Left ventricle myocardium inferior (tissue), 1 donor: ENCODE results near the gene UMOD. TPM values are rescaled to one million over a fixed set of nuclear protein-coding genes. Genes with fewer than 3 reads are reported as not detected.

Source experiments
- DNase-seq: peaks from one replicate; pipeline ENCODE4 v3.0.0-alpha.2; 2020
- H3K27ac ChIP-seq: fragments of 200-600 bp; replicated peaks from 2 replicates; pipeline ENCODE4 v1.8.0; 2021
- H3K27me3 ChIP-seq: fragments of 200-600 bp; 2 replicates; pipeline ENCODE4 v1.8.0; 2021; ENCODE audit warnings: low read depth
- H3K36me3 ChIP-seq: fragments of 200-600 bp; 2 replicates; pipeline ENCODE4 v1.8.0; 2021
- H3K4me1 ChIP-seq: fragments of 200-600 bp; 2 replicates; pipeline ENCODE4 v1.8.0; 2021
- H3K4me3 ChIP-seq: fragments of 200-600 bp; 2 replicates; pipeline ENCODE4 v1.8.0; 2021; ENCODE audit warnings: mild to moderate bottlenecking, moderate library complexity
- H3K9me3 ChIP-seq: fragments of 200-600 bp; replicated peaks from 2 replicates; pipeline ENCODE4 v1.8.0; 2021
- intact Hi-C: fragments of 100-400 bp; cut with micrococcal nuclease; formaldehyde crosslinking; loops from one replicate; pipeline ENCODE4 v1.11.0; 2022
- total RNA-seq: library from RNA; stranded (reverse); fragmentation: NEBNext Ultra II Directional; extraction: Animal tissue kit (Norgen Biotek cat#: 25700); gene quantifications from one replicate; pipeline ENCODE4 v1.2.1, GENCODE V29; 2021
- TF ChIP-seq, protein P1 (sequence below): fragments of 200-600 bp; IDR thresholded peaks from 2 replicates; pipeline ENCODE4 v1.8.0; 2021; ENCODE audit warnings: antibody characterized with exemption, mild to moderate bottlenecking, borderline replicate concordance
- donor health status: DM: no; HTN: yes; CAD: no; lungs with severe emphysema.

The UMOD gene
- total RNA-seq, 1 donor from 2014 or later: not detected

DNA sequence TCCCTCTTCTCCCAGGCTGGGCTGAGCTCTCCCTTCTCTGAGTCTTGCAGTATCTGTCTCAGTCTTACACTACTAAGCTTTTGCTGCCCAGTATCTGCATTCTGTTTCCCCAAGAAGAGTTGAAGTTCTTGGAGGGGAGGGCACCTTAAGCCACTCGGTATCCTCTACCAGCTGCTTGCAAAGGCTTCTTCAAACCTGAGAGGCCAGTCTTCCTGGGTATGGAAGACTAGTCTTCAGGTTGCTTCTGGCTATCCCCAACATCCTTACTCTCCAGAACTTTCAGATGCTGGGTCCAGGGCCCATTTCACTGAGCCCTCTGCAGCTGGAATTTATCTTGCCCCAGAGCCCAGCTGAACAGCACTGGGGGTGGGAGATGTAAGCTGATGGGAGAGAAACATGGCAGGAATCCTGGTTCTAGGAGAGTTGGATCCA, 45.3 kb downstream of the UMOD start:
- no peak for DNase-seq
- TF ChIP-seq, protein P1, sequence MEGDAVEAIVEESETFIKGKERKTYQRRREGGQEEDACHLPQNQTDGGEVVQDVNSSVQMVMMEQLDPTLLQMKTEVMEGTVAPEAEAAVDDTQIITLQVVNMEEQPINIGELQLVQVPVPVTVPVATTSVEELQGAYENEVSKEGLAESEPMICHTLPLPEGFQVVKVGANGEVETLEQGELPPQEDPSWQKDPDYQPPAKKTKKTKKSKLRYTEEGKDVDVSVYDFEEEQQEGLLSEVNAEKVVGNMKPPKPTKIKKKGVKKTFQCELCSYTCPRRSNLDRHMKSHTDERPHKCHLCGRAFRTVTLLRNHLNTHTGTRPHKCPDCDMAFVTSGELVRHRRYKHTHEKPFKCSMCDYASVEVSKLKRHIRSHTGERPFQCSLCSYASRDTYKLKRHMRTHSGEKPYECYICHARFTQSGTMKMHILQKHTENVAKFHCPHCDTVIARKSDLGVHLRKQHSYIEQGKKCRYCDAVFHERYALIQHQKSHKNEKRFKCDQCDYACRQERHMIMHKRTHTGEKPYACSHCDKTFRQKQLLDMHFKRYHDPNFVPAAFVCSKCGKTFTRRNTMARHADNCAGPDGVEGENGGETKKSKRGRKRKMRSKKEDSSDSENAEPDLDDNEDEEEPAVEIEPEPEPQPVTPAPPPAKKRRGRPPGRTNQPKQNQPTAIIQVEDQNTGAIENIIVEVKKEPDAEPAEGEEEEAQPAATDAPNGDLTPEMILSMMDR: no peak
- Histone ChIP-seq H3K27me3 (peaks cover 48% of the 10 kb centered on the region), H3K9me3 (no peaks in the 10 kb centered on the region), H3K27ac (no peak overlapping the region), H3K4me1 (no peaks in the 10 kb centered on the region), H3K36me3 (no peaks in the 10 kb centered on the region), H3K4me3 (no peak overlapping the region)
- intact Hi-C loops: no loop called here

DNA sequence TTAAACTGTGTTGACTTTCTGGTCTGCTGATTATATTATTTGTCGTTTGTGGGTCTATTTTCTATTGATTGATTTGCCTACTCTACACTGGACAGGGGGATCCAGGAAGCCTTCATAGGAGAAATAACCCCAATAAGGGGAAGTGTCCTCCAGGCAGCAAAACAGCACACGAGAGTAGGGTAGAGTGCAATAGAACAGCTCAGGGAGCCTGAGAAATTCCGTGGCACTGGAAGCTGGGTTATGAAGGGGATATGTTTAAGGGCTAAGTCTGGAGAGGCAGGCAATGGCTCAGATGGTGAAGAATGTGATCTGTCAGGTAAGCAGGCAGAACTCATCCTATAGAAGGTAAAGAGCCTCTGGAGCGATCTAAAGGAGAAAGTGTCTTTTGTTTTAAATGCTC, 46.1 kb downstream of the UMOD start:
- peaks cover 52% of the 10 kb centered on the region for H3K27me3 ChIP-seq
- TF ChIP-seq, protein P1: no peak
- intact Hi-C loops: no loop called here

DNA sequence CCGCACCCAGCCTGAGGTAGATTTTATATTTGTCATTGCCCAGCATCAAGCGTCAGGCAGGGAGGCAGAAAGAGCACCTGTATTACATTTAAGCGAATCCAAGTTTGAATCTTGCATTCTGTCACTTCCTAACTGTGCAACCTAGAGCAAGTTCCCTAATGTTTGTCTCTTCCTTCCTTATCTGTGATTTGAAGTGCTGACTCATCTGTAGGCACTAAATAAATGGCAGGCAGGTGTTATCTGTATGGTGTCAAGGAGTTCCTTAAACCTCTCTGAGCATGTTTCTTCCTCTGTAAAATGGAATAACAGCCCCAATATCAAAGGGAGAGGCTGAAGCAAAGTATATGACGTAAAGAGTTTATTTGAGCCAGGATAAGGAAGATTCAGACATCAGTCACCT, 49.5 kb downstream of the UMOD start:
- DNase-seq: no peak
- H3K36me3 ChIP-seq: no peaks in the 10 kb centered on the region
- H3K27ac ChIP-seq: no peak overlapping the region
- H3K4me1 ChIP-seq: no peaks in the 10 kb centered on the region
- TF ChIP-seq, protein P1: no peak
- H3K4me3 ChIP-seq: no peak overlapping the region
- H3K27me3 ChIP-seq: peaks cover 70% of the 10 kb centered on the region
- no peaks in the 10 kb centered on the region for H3K9me3 ChIP-seq
- intact Hi-C loops: no loop called here

More for the DNA sequence above, 46.1 kb downstream of the UMOD start:
- Histone ChIP-seq H3K27ac (no peak overlapping the region), H3K9me3 (no peaks in the 10 kb centered on the region), H3K4me3 (no peak overlapping the region), H3K36me3 (no peaks in the 10 kb centered on the region), H3K4me1 (no peaks in the 10 kb centered on the region)
- no peak for DNase-seq

DNA sequence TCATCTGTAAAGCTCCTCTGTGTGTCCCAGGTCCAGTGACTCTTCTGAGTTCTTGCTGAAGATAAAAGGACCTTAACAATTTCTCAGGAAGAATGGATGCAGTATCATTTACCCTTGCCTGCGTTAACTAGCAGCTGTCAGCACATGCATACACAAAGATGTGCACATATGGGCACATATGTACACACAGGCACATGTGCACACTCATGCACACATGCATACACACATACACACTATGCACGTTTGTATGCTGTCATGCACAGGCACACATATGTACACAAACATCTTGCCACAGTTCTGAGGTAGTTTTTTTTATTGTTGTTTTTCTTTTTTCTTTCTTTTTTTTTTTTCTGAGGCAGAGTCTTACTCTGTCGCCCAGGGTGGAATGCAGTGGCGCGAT, 50.1 kb downstream of the UMOD start:
- H3K36me3 ChIP-seq: no peaks in the 10 kb centered on the region
- DNase-seq: no peak
- H3K27me3 ChIP-seq: peaks cover 68% of the 10 kb centered on the region
- H3K27ac ChIP-seq: no peak overlapping the region
- TF ChIP-seq, protein P1: no peak
- no peak overlapping the region for H3K4me3 ChIP-seq
- intact Hi-C loops: no loop called here
- no peaks in the 10 kb centered on the region for H3K9me3 ChIP-seq
- no peaks in the 10 kb centered on the region for H3K4me1 ChIP-seq

DNA sequence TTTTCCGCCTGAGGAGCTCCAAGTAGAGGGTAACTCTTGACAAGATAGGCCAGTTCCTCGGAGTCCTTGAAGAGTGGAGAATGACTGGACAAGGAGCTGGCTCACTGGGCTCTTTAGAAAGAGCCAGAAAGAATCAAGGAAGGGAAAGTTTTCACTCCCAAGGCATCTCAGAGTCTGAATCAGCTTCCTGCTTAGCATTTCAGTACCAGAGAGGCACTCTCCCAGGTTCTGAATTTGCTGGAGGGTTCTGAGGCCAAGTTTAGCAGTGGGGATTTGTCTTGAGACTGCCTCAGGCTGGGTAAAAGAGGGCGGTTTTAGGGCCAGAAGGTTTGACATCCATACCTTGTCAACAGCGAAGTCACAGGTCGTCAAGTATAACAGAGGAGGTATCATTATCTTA, 50.7 kb downstream of the UMOD start:
- DNase-seq: no peak
- Histone ChIP-seq H3K4me3 (no peak overlapping the region), H3K27me3 (peaks cover 68% of the 10 kb centered on the region), H3K36me3 (no peaks in the 10 kb centered on the region), H3K27ac (no peak overlapping the region), H3K9me3 (no peaks in the 10 kb centered on the region), H3K4me1 (no peaks in the 10 kb centered on the region)
- intact Hi-C loops: no loop called here
- TF ChIP-seq, protein P1: no peak
